OCI-LY3 (cell line): ENCODE results near the gene CNOT6L.

ENCODE experiments used
- H2AFZ ChIP-seq: fragments of 200-600, 300-600 bp; shearing (Covaris generic); 2 replicates; pipeline ENCODE4 v1.6.0; 2014; ENCODE audit warnings: antibody characterized with exemption, low read depth, low read length
- H3K27ac ChIP-seq: fragments of 200-600, 300-600 bp; sonication (generic); 2 replicates; pipeline ENCODE4 v1.5.1; 2014; ENCODE audit warnings: mild to moderate bottlenecking, low read length, moderate library complexity, mixed read lengths
- H3K27me3 ChIP-seq: fragments of 200-600, 300-600 bp; sonication (generic); 2 replicates; pipeline ENCODE4 v1.6.1; 2014; ENCODE audit warnings: low read depth, low read length, mixed read lengths
- H3K36me3 ChIP-seq: fragments of 200-600, 300-600 bp; sonication (generic); replicated peaks from 2 replicates; pipeline ENCODE3; 2014; ENCODE audit warnings: low read depth, low read length, mixed read lengths
- H3K4me1 ChIP-seq: fragments of 300-600, 200-600 bp; sonication (generic); 2 replicates; pipeline ENCODE4 v1.6.1; 2014; ENCODE audit warnings: low read length, mixed read lengths
- H3K4me2 ChIP-seq: fragments of 200-600, 300-600 bp; sonication (generic); 2 replicates; pipeline ENCODE4 v1.6.1; 2014; ENCODE audit warnings: low read length, mixed read lengths
- H3K4me3 ChIP-seq: fragments of 300-600, 200-600 bp; sonication (generic); 2 replicates; pipeline ENCODE4 v1.5.1; 2014; ENCODE audit warnings: antibody characterized with exemption, mild to moderate bottlenecking, low read length, moderate library complexity
- H3K79me2 ChIP-seq: fragments of 300-600, 200-600 bp; shearing (Covaris generic); 2 replicates; pipeline ENCODE4 v1.6.1; 2014; ENCODE audit warnings: mild to moderate bottlenecking, low read length, mixed read lengths
- H3K9ac ChIP-seq: fragments of 300-600, 200-600 bp; shearing (Covaris generic); 2 replicates; pipeline ENCODE4 v1.6.0; 2014; ENCODE audit warnings: mild to moderate bottlenecking, low read length, moderate library complexity
- H3K9me3 ChIP-seq: fragments of 200-600, 300-600 bp; shearing (Covaris generic); 2 replicates; pipeline ENCODE4 v1.6.1; 2014; ENCODE audit warnings: low read length, mixed read lengths; ENCODE audit not compliant: insufficient read depth
- H4K20me1 ChIP-seq: fragments of 200-600, 300-600 bp; sonication (generic); 2 replicates; pipeline ENCODE4 v1.6.1; 2016; ENCODE audit warnings: low read length, mixed read lengths; ENCODE audit not compliant: insufficient read depth
- CTCF ChIP-seq: fragments of 200-600, 300-600 bp; sonication (generic); IDR thresholded peaks from 2 replicates; pipeline ENCODE4 v1.5.1; 2014; ENCODE audit warnings: antibody characterized with exemption, low read length, low read depth
- EZH2phosphoT487 ChIP-seq: fragments of 200-600 bp; shearing (Covaris generic); IDR thresholded peaks from 2 replicates; pipeline ENCODE4 v1.6.1; 2018; ENCODE audit warnings: antibody characterized with exemption, mixed run types, low read depth

Gene CNOT6L

GRCh38 chr4:77852892-77853495 is 33.8 kb upstream of the CNOT6L start:
- Histone ChIP-seq H4K20me1 (no peaks in the 10 kb centered on the region), H3K4me2 (no peak overlapping the region), H3K36me3 (no peaks in the 10 kb centered on the region), H3K4me3 (no peak overlapping the region), H3K9ac (no peak overlapping the region), H3K4me1 (0 out of 2 replicates have a peak, but pooled peaks cover 3% of the 10 kb centered on the region), H3K79me2 (no peaks in the 10 kb centered on the region), H3K9me3 (no peaks in the 10 kb centered on the region), H3K27me3 (no peaks in the 10 kb centered on the region), H2AFZ (no peak overlapping the region), H3K27ac (no peak overlapping the region)
- TF ChIP-seq CTCF (no peak), EZH2phosphoT487 (no peak)

- Histone ChIP-seq H3K9me3 (no peaks in the 10 kb centered on the region), H2AFZ (no peak overlapping the region), H3K27ac (no peak overlapping the region), H3K79me2 (no peaks in the 10 kb centered on the region), H3K36me3 (no peaks in the 10 kb centered on the region), H3K27me3 (no peaks in the 10 kb centered on the region), H3K4me2 (no peak overlapping the region), H3K9ac (no peak overlapping the region), H4K20me1 (no peaks in the 10 kb centered on the region), H3K4me1 (no peaks in the 10 kb centered on the region), H3K4me3 (no peak overlapping the region)
- TF ChIP-seq CTCF: no peak
- no peak for TF ChIP-seq EZH2phosphoT487
These were observed 30.3 kb upstream of the CNOT6L start for GRCh38 chr4:77849278-77849965.

- no peaks in the 10 kb centered on the region for H3K9me3 ChIP-seq
These were observed 29.3 kb upstream of the CNOT6L start for GRCh38 chr4:77848508-77848907.

GRCh38 chr4:77845929-77846328 is 26.8 kb upstream of the CNOT6L start:
- Histone ChIP-seq H3K9ac (no peak overlapping the region), H3K4me1 (no peaks in the 10 kb centered on the region), H3K4me2 (no peak overlapping the region), H3K27ac (no peak overlapping the region), H3K27me3 (no peaks in the 10 kb centered on the region), H3K4me3 (no peak overlapping the region), H3K79me2 (no peaks in the 10 kb centered on the region), H2AFZ (no peak overlapping the region), H3K9me3 (no peaks in the 10 kb centered on the region), H3K36me3 (no peaks in the 10 kb centered on the region), H4K20me1 (no peaks in the 10 kb centered on the region)
- no peak for TF ChIP-seq CTCF
- no peak for TF ChIP-seq EZH2phosphoT487

More at GRCh38 chr4:77848508-77848907, 29.3 kb upstream of the CNOT6L start:
- Histone ChIP-seq H3K4me1 (no peaks in the 10 kb centered on the region), H3K36me3 (no peaks in the 10 kb centered on the region), H3K27ac (no peak overlapping the region), H3K4me3 (no peak overlapping the region), H3K79me2 (no peaks in the 10 kb centered on the region), H2AFZ (no peak overlapping the region), H3K9ac (no peak overlapping the region), H3K27me3 (no peaks in the 10 kb centered on the region), H4K20me1 (no peaks in the 10 kb centered on the region), H3K4me2 (no peak overlapping the region)
- TF ChIP-seq CTCF (no peak), EZH2phosphoT487 (no peak)
